ENCODE results near the gene KCTD2.

KCTD2 gene

GRCh38 chr17:75063626-75064025 lies 16.6 kb downstream of the KCTD2 start:
- H3K9me3 Mint-ChIP-seq, result no peaks in the 10 kb centered on the region
- peaks cover 48% of the 10 kb centered on the region for H3K36me3 Mint-ChIP-seq (ENCODE audit: low read depth)
- TF ChIP-seq CTCF (IDR thresholded peaks at IDR 0.05), result no peak
- H3K27me3 Mint-ChIP-seq (ENCODE audit: low read depth, poor library complexity), result no peaks in the 10 kb centered on the region
- no peak overlapping the region for H3K4me3 Mint-ChIP-seq
- no peak for DNase-seq
- peak overlapping the region; percentile 75 for H3K27ac Mint-ChIP-seq
- peaks cover 20% of the 10 kb centered on the region for H3K4me1 Mint-ChIP-seq

GRCh38 chr17:75064040-75064439 lies 17.0 kb downstream of the KCTD2 start:
- H3K27me3 Mint-ChIP-seq (ENCODE audit: low read depth, poor library complexity), result no peaks in the 10 kb centered on the region
- DNase-seq, result no peak
- H3K4me3 Mint-ChIP-seq, result no peak overlapping the region
- TF ChIP-seq CTCF (IDR thresholded peaks at IDR 0.05), result no peak
- H3K27ac Mint-ChIP-seq, result peak overlapping the region; percentile 75
- H3K4me1 Mint-ChIP-seq, result peaks cover 20% of the 10 kb centered on the region
- no peaks in the 10 kb centered on the region for H3K9me3 Mint-ChIP-seq
- peaks cover 48% of the 10 kb centered on the region for H3K36me3 Mint-ChIP-seq (ENCODE audit: low read depth)

DNA sequence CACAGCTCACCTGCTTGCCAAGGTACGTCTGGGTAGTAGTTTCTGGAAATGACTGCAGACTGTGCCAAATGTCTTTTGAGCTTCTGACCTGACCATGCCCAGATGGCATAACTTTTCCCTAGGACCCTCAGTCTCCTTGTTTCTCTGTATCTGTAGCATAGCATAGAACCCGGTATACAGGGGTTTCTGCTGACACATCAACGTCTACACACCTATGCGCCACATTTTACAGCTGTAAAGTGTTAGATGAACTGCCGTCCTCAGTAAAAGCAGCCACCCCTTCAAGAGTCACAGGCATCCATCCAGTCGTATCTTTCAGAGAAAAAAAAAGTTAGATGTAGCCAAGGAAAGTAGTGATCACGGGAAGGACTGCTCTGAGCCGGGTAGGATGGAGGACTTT lies 17.4 kb downstream of the KCTD2 start:
- Mint-ChIP-seq H3K9me3 (no peaks in the 10 kb centered on the region), H3K4me3 (no peak overlapping the region), H3K27me3 (ENCODE audit: low read depth, poor library complexity) (no peaks in the 10 kb centered on the region), H3K36me3 (ENCODE audit: low read depth) (peaks cover 48% of the 10 kb centered on the region), H3K4me1 (peaks cover 18% of the 10 kb centered on the region), H3K27ac (peak overlapping the region; percentile 27)
- DNase-seq, result no peak
- TF ChIP-seq CTCF (IDR thresholded peaks at IDR 0.05), result no peak

- H3K9me3 Mint-ChIP-seq, result no peaks in the 10 kb centered on the region
- no peaks in the 10 kb centered on the region for H3K27me3 Mint-ChIP-seq (ENCODE audit: low read depth, poor library complexity)
- DNase-seq, result no peak
- no peak overlapping the region for H3K4me3 Mint-ChIP-seq
- no peak overlapping the region for H3K27ac Mint-ChIP-seq
- peaks cover 12% of the 10 kb centered on the region for H3K4me1 Mint-ChIP-seq
- H3K36me3 Mint-ChIP-seq (ENCODE audit: low read depth), result peaks cover 42% of the 10 kb centered on the region
- no peak for TF ChIP-seq CTCF (IDR thresholded peaks at IDR 0.05)
These were observed 18.0 kb downstream of the KCTD2 start for GRCh38 chr17:75064867-75065561.

- peaks cover 10% of the 10 kb centered on the region for H3K4me1 Mint-ChIP-seq
- no peak overlapping the region for H3K4me3 Mint-ChIP-seq
- H3K27me3 Mint-ChIP-seq (ENCODE audit: low read depth, poor library complexity), result no peaks in the 10 kb centered on the region
- DNase-seq, result no peak
- TF ChIP-seq CTCF (IDR thresholded peaks at IDR 0.05), result no peak
- no peaks in the 10 kb centered on the region for H3K9me3 Mint-ChIP-seq
- H3K36me3 Mint-ChIP-seq (ENCODE audit: low read depth), result peaks cover 39% of the 10 kb centered on the region
- H3K27ac Mint-ChIP-seq, result peak overlapping the region; percentile 94
These were observed 18.6 kb downstream of the KCTD2 start for GRCh38 chr17:75065562-75066151.

DNA sequence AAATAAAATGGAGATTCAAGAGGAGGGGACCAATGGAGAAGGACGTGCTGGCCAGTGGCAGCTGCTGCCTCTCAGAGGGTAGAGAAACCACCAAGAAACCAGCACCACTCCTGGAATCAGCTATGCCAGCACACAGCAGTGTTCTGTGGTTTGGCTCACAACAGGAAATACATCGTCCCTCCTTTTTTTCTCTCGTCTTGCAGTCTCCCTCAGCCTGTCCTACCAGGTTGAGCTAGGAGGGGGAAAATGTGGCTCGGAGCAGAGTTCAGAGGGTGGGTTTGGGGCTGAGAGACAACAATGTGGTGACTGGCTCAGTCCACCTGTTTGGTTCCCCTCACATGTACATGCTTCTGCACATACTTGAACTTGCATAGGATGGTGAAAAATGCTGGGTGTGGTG lies 20.8 kb downstream of the KCTD2 start:
- TF ChIP-seq CTCF (IDR thresholded peaks at IDR 0.05), result no peak
- peaks cover 10% of the 10 kb centered on the region for H3K4me1 Mint-ChIP-seq
- no peak for DNase-seq
- no peak overlapping the region for H3K27ac Mint-ChIP-seq
- peaks cover 20% of the 10 kb centered on the region for H3K36me3 Mint-ChIP-seq (ENCODE audit: low read depth)
- H3K4me3 Mint-ChIP-seq, result no peak overlapping the region
- no peaks in the 10 kb centered on the region for H3K9me3 Mint-ChIP-seq
- no peaks in the 10 kb centered on the region for H3K27me3 Mint-ChIP-seq (ENCODE audit: low read depth, poor library complexity)

All from nephron progenitor cell (in vitro differentiated cells).